ENCODE results near the gene DAB2.

- TF ChIP-seq JUN (IDR thresholded peaks at IDR 0.05; ENCODE audit: low read depth, low read length) (no peak), TCF12 (IDR thresholded peaks at IDR 0.05; ENCODE audit: low read depth, low read length) (no peak)
Measured at GRCh38 chr5:39462211-39462610, 37.4 kb upstream of the DAB2 start.
